ENCODE data around the gene ETV3L. TPM values are rescaled to one million over a fixed set of nuclear protein-coding genes. Genes with fewer than 3 reads are reported as not detected.

Gene ETV3L
- total and polyA plus RNA-seq, 2 of the 8 experiments (the other 6 are each of a cell fraction or from before 2014, with no cell fraction given), result 0.17 to 0.26 TPM

- no peak overlapping the region; the same call in none of the 2 replicates for H4K8ac ChIP-seq (ENCODE audit: extremely low read depth, insufficient read depth, low read length)
- H3K23me2 ChIP-seq (ENCODE audit: low read depth, low read length), result peaks cover 6% of the 10 kb centered on the region; the same call in 1 of the 2 replicates
- peak overlapping the region; percentile 88; the same call in 1 of the 2 replicates for H2BK20ac ChIP-seq (ENCODE audit: low read length)
- H2AFZ ChIP-seq (ENCODE audit: low read length), result no peak overlapping the region
- H2BK5ac ChIP-seq (ENCODE audit: low read depth, low read length), result peak overlapping the region; percentile 78; the same call in 1 of the 2 replicates
- H4K20me1 ChIP-seq (replicated peaks in 1 of 2; ENCODE audit: control insufficient read depth in 1 of 2, insufficient read depth in 2 of 2, low read length in 2 of 2), result no peaks in the 10 kb centered on the region
- H3K79me2 ChIP-seq (ENCODE audit: control insufficient read depth in 1 of 2, insufficient read depth in 2 of 2, low read length in 2 of 2), result no peaks in the 10 kb centered on the region
- TF ChIP-seq SAP30 (IDR thresholded peaks at IDR 0.05; ENCODE audit: insufficient read depth, insufficient replicate concordance, low read length) (no peak), EP300 (IDR thresholded peaks at IDR 0.05; ENCODE audit: borderline replicate concordance in 1 of 2, low read depth in 2 of 2, low read length in 2 of 2) (no peak)
- peak overlapping the region; percentile 94; the same call in 1 of the 2 replicates for H2BK12ac ChIP-seq (ENCODE audit: low read depth, low read length)
- H3K4ac ChIP-seq (replicated peaks; ENCODE audit: insufficient read length, low read depth, low read length), result peak overlapping the region; percentile 1
- H2AK5ac ChIP-seq (ENCODE audit: low read depth, low read length), result 0 out of 2 replicates have a peak overlapping the region, but pooled peaks have one; percentile 10
- no peak overlapping the region; a peak in 1 of 4 replicates for H3K4me2 ChIP-seq (ENCODE audit: insufficient read depth in 1 of 2, low read depth in 2 of 2, low read length in 2 of 2)
- H3K9me3 ChIP-seq (ENCODE audit: insufficient read depth in 2 of 2, low read depth in 1 of 2, low read length in 1 of 2), result no peaks in the 10 kb centered on the region
- no peaks in the 10 kb centered on the region for H3K79me1 ChIP-seq (ENCODE audit: low read depth, low read length)
- H3K27me3 ChIP-seq (replicated peaks in 1 of 4; ENCODE audit: control insufficient read depth in 3 of 4, extremely low read depth in 1 of 4, insufficient read depth in 3 of 4, low read length in 3 of 4), result peaks cover 0 to 8% (median 2%) of the 10 kb centered on the region in 4 experiments; a peak in 4 of 7 replicates
- FAIRE-seq, result no peak
- H3K14ac ChIP-seq (ENCODE audit: insufficient read length), result no peak overlapping the region
- peak overlapping the region; percentile 90 for H3K18ac ChIP-seq (ENCODE audit: extremely low read depth, low read length)
- CTCF ChIA-PET (ENCODE audit: partially characterized antibody), result interaction anchor here (0.8 to 9.2 kb wide), 12 partner anchors 10 to 342 kb away, joined by 3 to 67 read pairs (median 4); partner anchors contain the start of gene ETV3L
- H3K4me3 ChIP-seq (ENCODE audit: extremely low read depth in 1 of 4, insufficient read depth in 2 of 4, low read depth in 3 of 4, low read length in 4 of 4), result no peak overlapping the region
- H3K56ac ChIP-seq (replicated peaks; ENCODE audit: insufficient read length, low read depth, low read length), result no peak overlapping the region
- no peak overlapping the region for H3K23ac ChIP-seq (ENCODE audit: insufficient read length)
- H4K5ac ChIP-seq (ENCODE audit: insufficient read length, low read depth, low read length), result no peak overlapping the region
- H2BK15ac ChIP-seq (ENCODE audit: low read length), result peak overlapping the region; percentile 84; the same call in 1 of the 2 replicates
- peak overlapping the region; percentile 77 for H4K91ac ChIP-seq (replicated peaks; ENCODE audit: insufficient read length, low read length)
- POLR2A ChIA-PET (ENCODE audit: partially characterized antibody), result interaction anchor here (0.8 to 4.1 kb wide), 11 partner anchors 7 to 45 kb away, joined by 3 to 21 read pairs (median 5); partner anchors contain the start of gene ETV3
- 84% methylated on average over 17 of the region's 18 CpGs; no CpG with 5 or more reads in 1 of the 2 experiments for WGBS, 2 experiments (ENCODE audit: extremely low coverage in 1 of 2, insufficient coverage in 1 of 2, insufficient read length in 1 of 2, insufficient replicate concordance in 2 of 2, low coverage in 1 of 2, low lambda C conversion rate in 2 of 2, missing lambda C conversion rate in 1 of 2)
- no peak overlapping the region for H3K9ac ChIP-seq (replicated peaks in 1 of 4; ENCODE audit: extremely low read depth in 1 of 4, low read depth in 3 of 4, low read length in 3 of 4)
- no peak overlapping the region for H3K27ac ChIP-seq (ENCODE audit: low read depth, low read length)
- H3K36me3 ChIP-seq (ENCODE audit: control insufficient read depth in 2 of 4, insufficient read depth in 4 of 4, low read length in 3 of 4), result no peaks in the 10 kb centered on the region
- peak overlapping the region; percentile 3 for H2BK120ac ChIP-seq (replicated peaks; ENCODE audit: low read depth, low read length)
- peak in 1 of 2 experiments; percentile 39 for DNase-seq (ENCODE audit: low read depth in 1 of 2, low spot score in 2 of 2)
- H3K4me1 ChIP-seq (replicated peaks in 1 of 4; ENCODE audit: control insufficient read depth in 3 of 4, insufficient read depth in 4 of 4, low read length in 3 of 4), result peaks cover 23 to 54% (median 39%) of the 10 kb centered on the region in 4 experiments
These were observed 14.8 kb upstream of the ETV3L start for GRCh38 chr1:157114183-157115121.
